H7 (cell line): ENCODE measurements around the gene PRSS8. TPM values are rescaled to one million over a fixed set of nuclear protein-coding genes. Genes with fewer than 3 reads are reported as not detected.

Source experiments
- DNase-seq: peaks from one replicate; pipeline ENCODE4 v3.0.0; 2012
- H3K27me3 ChIP-seq: 2 replicates; pipeline ENCODE4 v1.6.0; 2011; ENCODE audit warnings: mild to moderate bottlenecking, low read length; ENCODE audit not compliant: control insufficient read depth, insufficient read depth
- H3K36me3 ChIP-seq: replicated peaks from 2 replicates; pipeline ENCODE4 v1.5.1; 2011; ENCODE audit warnings: low read length; ENCODE audit not compliant: control insufficient read depth, insufficient read depth
- H3K4me3 ChIP-seq: 2 replicates; pipeline ENCODE4 v1.5.1; 2011; ENCODE audit warnings: low read depth, mild to moderate bottlenecking, control low read depth, low read length, moderate library complexity; ENCODE audit not compliant: insufficient read depth
- total RNA-seq: library from RNA; depleted of rRNA; stranded (reverse); fragments of >200 nt; shearing (Covaris generic); gene quantifications from 2 replicates; pipeline ENCODE4 v1.2.3, GENCODE V29; 2014

PRSS8 gene
- total RNA-seq, 1 experiment from 2014 or later = 57.1 TPM

DNA sequence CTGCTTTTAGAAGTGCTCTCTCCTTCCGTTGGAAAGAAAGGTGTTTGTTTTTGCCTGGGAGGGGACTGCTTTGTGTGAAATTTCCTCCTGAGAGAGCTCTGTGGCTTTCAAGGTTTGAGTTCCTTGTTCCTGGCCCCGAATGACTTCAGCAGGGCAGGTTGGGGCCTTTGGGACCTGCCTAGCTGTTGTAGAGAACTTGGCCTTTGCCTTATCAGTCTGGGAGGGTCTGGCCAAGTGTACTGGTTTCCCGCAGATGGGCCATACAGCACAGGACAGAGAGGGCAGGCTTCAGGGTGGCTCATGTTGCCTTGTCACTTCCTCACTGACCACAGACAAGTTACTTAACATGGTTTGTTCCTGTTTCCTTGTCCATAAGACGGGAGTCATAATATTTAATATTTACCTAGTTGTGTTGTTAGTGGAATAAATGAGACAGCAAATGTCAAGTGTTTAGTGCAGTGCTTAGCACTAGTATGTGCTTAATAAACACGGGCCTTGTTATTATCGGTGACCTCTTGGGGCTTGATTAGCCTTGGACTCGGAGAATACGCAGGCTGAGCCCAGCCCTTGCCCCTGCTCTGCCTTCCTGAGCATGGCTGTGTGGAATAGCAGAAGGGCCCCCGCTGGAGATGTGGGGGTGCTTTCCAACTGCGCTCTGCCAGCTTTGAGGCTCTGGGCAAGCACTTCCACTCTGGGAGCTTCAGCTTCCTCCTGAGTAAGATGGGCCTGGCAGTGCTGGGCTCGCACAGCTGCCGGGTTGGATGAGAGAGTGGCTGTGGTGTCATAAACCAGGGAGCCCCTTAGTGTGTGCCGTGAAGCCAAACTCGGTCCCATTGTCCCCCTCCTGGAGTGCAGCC is 6.6 kb downstream of the PRSS8 start:
- H3K4me3 ChIP-seq = no peak overlapping the region
- DNase-seq = no peak
- no peaks in the 10 kb centered on the region for H3K27me3 ChIP-seq
- peaks cover 15% of the 10 kb centered on the region for H3K36me3 ChIP-seq

- H3K4me3 ChIP-seq = no peak overlapping the region
- DNase-seq = peak; percentile 43
- peaks cover 9% of the 10 kb centered on the region for H3K36me3 ChIP-seq
- H3K27me3 ChIP-seq = no peaks in the 10 kb centered on the region
These were observed 8.3 kb downstream of the PRSS8 start for GRCh38 chr16:31127182-31127581.

DNA sequence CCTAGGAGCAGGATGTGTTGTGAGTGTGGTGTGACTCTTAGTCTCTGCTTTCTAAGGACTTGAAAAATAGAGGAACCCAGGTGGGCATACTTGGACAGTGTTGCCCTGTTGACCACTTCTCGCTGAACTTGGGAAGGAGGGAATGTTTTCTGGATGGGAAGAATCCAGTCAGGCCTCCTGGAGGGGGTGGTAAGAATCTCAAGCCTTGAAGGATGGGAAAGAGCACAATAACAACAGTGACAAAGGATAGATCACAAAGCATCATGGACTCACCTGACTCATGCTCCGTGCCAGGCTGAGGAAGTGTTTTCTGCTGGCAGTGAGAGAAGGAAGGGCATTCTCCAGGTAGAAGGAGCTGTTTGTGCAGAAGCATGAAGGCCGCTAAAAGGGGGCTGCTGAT is 9.7 kb downstream of the PRSS8 start:
- Histone ChIP-seq H3K27me3 (no peaks in the 10 kb centered on the region), H3K4me3 (no peak overlapping the region), H3K36me3 (peaks cover 10% of the 10 kb centered on the region)
- peak; percentile 17 for DNase-seq

DNA sequence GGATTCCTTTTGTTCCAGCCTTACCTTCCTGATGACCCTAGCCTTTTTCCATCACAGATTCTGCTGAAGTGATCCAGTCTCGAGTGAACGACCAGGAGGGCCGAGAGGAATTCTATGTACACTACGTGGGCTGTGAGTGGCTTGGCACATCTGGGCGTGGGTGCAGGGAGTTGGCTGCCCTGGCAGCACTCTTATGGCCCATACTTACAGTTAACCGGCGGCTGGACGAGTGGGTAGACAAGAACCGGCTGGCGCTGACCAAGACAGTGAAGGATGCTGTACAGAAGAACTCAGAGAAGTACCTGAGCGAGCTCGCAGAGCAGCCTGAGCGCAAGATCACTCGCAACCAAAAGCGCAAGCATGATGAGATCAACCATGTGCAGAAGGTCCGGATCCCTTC is 15.4 kb downstream of the PRSS8 start:
- DNase-seq = no peak

GRCh38 chr16:31118223-31119155 is 17.0 kb downstream of the PRSS8 start:
- Histone ChIP-seq H3K27me3 (no peaks in the 10 kb centered on the region), H3K36me3 (peaks cover 20% of the 10 kb centered on the region), H3K4me3 (peak overlapping the region; percentile 57)
- peak; percentile 21 for DNase-seq

More for the DNA sequence above, 15.4 kb downstream of the PRSS8 start:
- H3K4me3 ChIP-seq = no peak overlapping the region
- peaks cover 20% of the 10 kb centered on the region for H3K36me3 ChIP-seq
- H3K27me3 ChIP-seq = no peaks in the 10 kb centered on the region

DNA sequence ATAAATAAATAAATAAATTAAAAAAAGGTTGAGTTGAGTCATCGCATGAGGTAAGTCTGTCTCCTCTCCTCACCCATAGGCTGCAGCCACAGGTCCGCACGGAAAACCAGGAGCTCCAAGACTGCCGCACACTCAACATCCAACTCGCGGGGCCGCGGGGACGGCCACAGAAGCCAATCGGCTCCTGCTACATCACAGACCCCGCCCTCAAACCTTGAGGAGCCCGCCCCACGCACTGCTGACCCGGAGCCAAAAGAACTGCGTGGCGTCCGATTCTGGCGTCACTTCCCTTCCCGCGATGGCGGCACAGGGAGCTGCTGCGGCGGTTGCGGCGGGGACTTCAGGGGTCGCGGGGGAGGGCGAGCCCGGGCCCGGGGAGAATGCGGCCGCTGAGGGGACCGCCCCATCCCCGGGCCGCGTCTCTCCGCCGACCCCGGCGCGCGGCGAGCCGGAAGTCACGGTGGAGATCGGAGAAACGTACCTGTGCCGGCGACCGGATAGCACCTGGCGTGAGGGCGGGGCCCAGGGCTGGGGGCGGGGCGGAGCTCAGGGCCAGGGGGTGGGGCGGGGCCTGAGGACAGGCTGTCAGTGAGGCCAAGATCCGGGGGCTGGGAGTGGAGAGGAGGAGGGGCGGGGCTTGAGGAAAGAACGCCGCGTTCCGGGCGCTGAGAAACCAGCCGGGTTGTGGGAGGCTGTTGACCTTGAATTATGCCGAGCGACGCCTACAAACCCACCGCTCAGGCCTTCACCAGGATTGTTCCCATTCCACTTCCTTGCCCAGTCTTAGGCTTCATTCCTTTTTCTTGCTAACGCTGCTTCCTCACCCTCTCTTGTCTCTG is 17.9 kb downstream of the PRSS8 start, which contains the start of gene KAT8:
Gene KAT8, plus strand, starts transcription at position 281 of the 839 bp plus-strand sequence. Its CDS starts 18 bp downstream, at position 299.
- Histone ChIP-seq H3K4me3 (peak within 1 kb of the TSS; percentile 57), H3K36me3 (peaks cover 20% of the 10 kb centered on the region), H3K27me3 (no peaks in the 10 kb centered on the region)
- DNase-seq = peak; percentile 100

GRCh38 chr16:31114468-31114867 is 21.1 kb downstream of the PRSS8 start:
- Histone ChIP-seq H3K27me3 (no peaks in the 10 kb centered on the region), H3K36me3 (peaks cover 14% of the 10 kb centered on the region), H3K4me3 (no peak overlapping the region)
- peak; percentile 7 for DNase-seq

DNA sequence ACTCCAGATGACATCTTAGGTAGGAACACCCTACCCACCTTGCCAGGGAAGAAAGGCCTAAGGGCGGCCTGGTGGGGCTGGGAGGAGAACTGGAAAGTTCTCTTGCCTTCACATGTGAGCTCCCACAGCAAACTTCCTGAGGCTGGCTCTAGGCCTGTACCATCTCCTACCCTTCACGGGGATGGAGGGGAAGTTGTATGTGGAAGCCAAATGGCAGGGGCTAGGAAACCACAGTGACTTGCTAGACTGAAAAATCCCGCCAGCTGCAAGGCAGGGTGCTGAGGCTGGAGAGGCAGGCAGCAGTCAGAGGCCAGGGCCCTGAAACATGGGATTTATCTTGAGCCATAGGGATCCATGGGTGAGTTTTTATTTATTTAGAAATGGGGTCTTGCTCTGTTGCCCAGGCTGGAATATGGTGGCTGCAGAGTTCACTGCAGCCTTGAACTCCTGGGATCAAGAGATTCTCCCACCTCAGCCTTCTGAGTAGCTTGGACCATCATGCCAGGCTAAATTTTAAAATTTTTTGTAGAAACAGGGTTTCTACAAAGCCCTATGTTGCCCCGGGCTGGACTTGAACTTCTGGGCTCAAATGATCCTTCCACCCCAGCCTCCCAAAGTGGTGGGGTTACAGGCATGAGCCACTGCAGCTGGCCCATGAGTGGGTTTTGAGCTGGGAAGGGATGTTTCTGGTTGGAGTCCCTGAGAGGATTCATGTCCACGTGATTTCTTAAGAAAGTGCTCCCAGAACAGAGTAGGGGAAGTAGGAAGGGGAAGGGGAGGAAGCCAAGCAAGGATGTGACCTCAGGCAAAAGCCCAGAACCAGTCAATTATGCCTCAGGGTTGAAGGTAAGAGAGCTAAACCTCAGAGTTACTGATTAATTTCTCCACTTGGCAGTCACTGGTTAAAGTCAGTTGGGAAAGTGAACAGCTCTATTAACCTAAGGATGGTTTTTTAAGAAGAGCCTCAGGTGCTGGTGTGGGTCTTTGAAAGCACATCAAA is 22.1 kb downstream of the PRSS8 start:
- Histone ChIP-seq H3K4me3 (no peak overlapping the region), H3K36me3 (peaks cover 12% of the 10 kb centered on the region), H3K27me3 (no peaks in the 10 kb centered on the region; the same call in 1 of the 2 replicates)
- DNase-seq = peak; percentile 19

DNA sequence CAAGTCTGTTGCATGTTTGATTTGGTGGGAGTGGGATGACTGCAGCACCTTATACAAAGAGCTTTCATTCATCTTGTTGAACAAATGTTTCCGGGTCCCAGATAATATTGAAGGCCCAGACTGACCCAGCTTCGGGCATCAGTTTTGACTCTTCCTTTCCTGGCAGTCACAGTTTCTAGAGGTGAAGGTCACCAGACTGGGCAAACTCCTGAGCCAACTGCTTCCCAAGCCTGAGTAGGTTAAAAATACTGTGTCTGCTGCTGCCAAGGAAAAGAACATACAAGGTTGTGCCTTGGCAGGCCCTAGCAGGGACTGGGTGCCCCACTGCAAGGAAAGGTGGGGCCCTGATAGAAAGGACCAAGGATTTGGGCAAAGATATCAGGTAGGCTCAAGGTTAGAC is 22.8 kb downstream of the PRSS8 start:
- no peak for DNase-seq
- no peaks in the 10 kb centered on the region; the same call in 1 of the 2 replicates for H3K27me3 ChIP-seq
- H3K36me3 ChIP-seq = peaks cover 12% of the 10 kb centered on the region
- H3K4me3 ChIP-seq = no peak overlapping the region

GRCh38 chr16:31111881-31112466 is 23.6 kb downstream of the PRSS8 start:
- DNase-seq = peak; percentile 33
- Histone ChIP-seq H3K27me3 (no peaks in the 10 kb centered on the region; the same call in 1 of the 2 replicates), H3K36me3 (peaks cover 12% of the 10 kb centered on the region), H3K4me3 (no peak overlapping the region)

DNA sequence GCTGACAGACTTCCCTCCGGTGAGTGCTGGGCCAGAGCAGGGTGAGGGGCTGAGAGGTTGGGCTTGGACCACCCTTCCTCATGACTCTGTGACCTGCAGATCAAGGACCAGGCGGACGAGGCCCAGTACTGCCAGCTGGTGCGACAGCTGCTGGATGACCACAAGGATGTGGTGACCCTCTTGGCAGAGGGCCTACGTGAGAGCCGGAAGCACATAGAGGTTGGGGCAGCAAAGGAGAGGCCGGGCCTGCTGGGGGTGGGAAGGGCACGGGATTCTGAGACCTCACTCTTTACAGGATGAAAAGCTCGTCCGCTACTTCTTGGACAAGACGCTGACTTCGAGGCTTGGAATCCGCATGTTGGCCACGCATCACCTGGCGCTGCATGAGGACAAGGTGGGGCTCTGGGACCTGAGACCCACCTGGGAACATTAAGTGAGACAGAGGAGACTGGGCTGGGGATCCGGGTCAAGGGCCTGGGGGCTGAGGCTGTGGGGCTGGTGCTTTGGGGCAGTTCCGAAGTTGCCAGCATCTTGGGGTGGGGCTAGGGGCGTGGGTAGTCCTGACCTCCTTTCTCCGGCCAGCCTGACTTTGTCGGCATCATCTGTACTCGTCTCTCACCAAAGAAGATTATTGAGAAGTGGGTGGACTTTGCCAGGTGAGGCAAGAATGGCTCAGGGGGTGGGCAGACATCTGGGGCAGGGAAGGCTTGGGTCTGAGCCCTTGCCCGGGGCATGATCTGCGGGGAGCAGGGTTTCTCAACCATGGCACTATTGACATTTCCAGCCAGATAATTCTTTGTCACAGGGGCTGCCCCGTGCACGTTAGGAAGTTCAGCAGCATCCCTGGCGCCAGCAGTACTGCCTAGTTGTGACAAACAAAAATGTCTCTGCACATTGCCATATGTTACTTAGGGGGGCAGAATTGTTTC is 25.2 kb downstream of the PRSS8 start:
- Histone ChIP-seq H3K36me3 (peaks cover 12% of the 10 kb centered on the region), H3K27me3 (no peaks in the 10 kb centered on the region; the same call in 1 of the 2 replicates), H3K4me3 (no peak overlapping the region)
- DNase-seq = peak; percentile 16

DNA sequence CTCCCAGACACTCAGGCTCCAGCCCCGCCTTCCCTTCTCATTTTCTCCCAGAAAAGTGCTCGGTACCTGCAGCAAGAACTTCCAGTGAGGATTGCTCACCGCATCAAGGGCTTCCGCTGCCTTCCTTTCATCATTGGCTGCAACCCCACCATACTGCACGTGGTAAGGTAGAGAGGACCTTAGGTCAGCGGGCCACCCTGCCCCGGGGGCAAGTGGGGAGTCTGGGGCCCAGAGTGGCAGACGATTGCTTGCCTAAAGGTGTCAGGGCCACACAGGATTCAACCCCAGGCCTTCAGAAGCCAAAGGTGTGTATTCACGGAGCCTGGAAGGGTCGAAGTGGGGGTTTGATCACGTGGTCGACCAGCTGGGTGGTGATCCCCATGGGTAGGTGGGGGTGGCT is 25.9 kb downstream of the PRSS8 start:
- peaks cover 12% of the 10 kb centered on the region for H3K36me3 ChIP-seq
- no peak overlapping the region for H3K4me3 ChIP-seq
- no peaks in the 10 kb centered on the region; the same call in 1 of the 2 replicates for H3K27me3 ChIP-seq
- DNase-seq = no peak
